K562 (cell line): ENCODE measurements around the gene RTP3. TPM values are rescaled to one million over a fixed set of nuclear protein-coding genes. Genes with fewer than 3 reads are reported as not detected.

ENCODE experiments used
- ATAC-seq: fragments of 200-7000 bp; cut with Tn5 transposase; 3 replicates; pipeline ENCODE4 v1.9.1; 2020; ENCODE audit warnings: moderate library complexity
- Bru-seq: library from RNA; stranded (reverse); fragments of 400-500 nt; gene quantifications from one replicate; lab custom pipeline; 2021; lab: Mats Ljungman, UMichigan
- BruChase-seq, 2 experiments: library from RNA; stranded (reverse); fragments of 400-500 nt; gene quantifications; one replicate each; lab custom pipeline; 2021; lab: Mats Ljungman, UMichigan
- BruUV-seq: library from RNA; stranded (reverse); fragments of 400-500 nt; replicated peaks from 2 replicates; lab custom pipeline; 2021; lab: Mats Ljungman, UMichigan
- CTCF ChIA-PET: fragments of 300-600 bp; formaldehyde crosslinking; extraction: SDS; loops from one replicate; lab custom pipeline; 2021; ENCODE audit warnings: low intra/inter-chr PET ratio; lab: Yijun Ruan, JAX
- POLR2A ChIA-PET: fragments of 300-600, 350-650 bp; sonication (Branson Sonifier 250); formaldehyde crosslinking; extraction: SDS; loops from one replicate; lab custom pipeline; 2021; ENCODE audit warnings: antibody characterized with exemption, inconsistent platforms; lab: Yijun Ruan, JAX
- DNase-seq, 4 experiments: peaks; one replicate each; pipeline versions ENCODE4 v3.0.0 to v3.0.0-alpha.2; 2011 to 2018; ENCODE audit warnings: low spot score in 3 of 4, mixed read lengths in 3 of 4; ENCODE audit errors: extremely low read depth in 1 of 4
- FAIRE-seq: peaks from 2 replicates; lab custom pipeline; 2011; peaks lifted over from hg19 to GRCh38; lab: Jason Lieb, UNC
- H2AFZ ChIP-seq: 2 replicates; pipeline ENCODE4 v1.6.0; 2011; ENCODE audit warnings: low read depth, low read length, control low read depth, inconsistent platforms
- H3K27ac ChIP-seq: fragments of 200-600 bp; 3 replicates; pipeline ENCODE4 v1.8.0; 2011; ENCODE audit warnings: low read depth, mild to moderate bottlenecking, control low read depth, inconsistent platforms, low read length, moderate library complexity, mixed read lengths; ENCODE audit errors: extremely low read depth
- H3K27me3 ChIP-seq, 2 experiments: fragments of 300-600 bp in 1 of 2; 2 replicates in 1 of 2; 3 replicates in 1 of 2; pipeline versions ENCODE4 v1.6.0 to v1.8.0; 2011; ENCODE audit warnings: inconsistent platforms in 2 of 2, low read length in 2 of 2, mild to moderate bottlenecking in 1 of 2, mixed read lengths in 1 of 2, moderate library complexity in 1 of 2; ENCODE audit not compliant: control insufficient read depth in 2 of 2, insufficient read depth in 2 of 2
- H3K36me3 ChIP-seq: fragments of 300-600 bp; 3 replicates; pipeline ENCODE4 v1.8.0; 2011; ENCODE audit warnings: mild to moderate bottlenecking, low read length, inconsistent platforms; ENCODE audit not compliant: control insufficient read depth, insufficient read depth
- H3K4me1 ChIP-seq, 2 experiments: fragments of 200-600 bp in 1 of 2; replicated peaks in 1 of 2; 2 replicates in 1 of 2; 3 replicates in 1 of 2; pipeline versions ENCODE4 v1.5.1 to v1.8.0; 2011; ENCODE audit warnings: inconsistent platforms in 2 of 2, low read length in 2 of 2, mild to moderate bottlenecking in 1 of 2, mixed read lengths in 1 of 2, moderate library complexity in 1 of 2; ENCODE audit not compliant: control insufficient read depth in 2 of 2, insufficient read depth in 2 of 2
- H3K4me2 ChIP-seq: 2 replicates; pipeline ENCODE4 v1.6.1; 2011; ENCODE audit warnings: low read length, control low read depth, inconsistent platforms, mixed read lengths; ENCODE audit not compliant: insufficient read depth
- H3K4me3 ChIP-seq: fragments of 200-600 bp; sonication (generic), shearing (Covaris generic); 2 replicates; pipeline ENCODE4 v1.5.1; 2016; ENCODE audit warnings: control low read depth, inconsistent platforms
- H3K79me2 ChIP-seq: fragments of 200-600 bp; 3 replicates; pipeline ENCODE4 v1.8.0; 2011; ENCODE audit warnings: low read length, inconsistent platforms; ENCODE audit not compliant: control insufficient read depth, insufficient read depth
- H3K9ac ChIP-seq, 2 experiments: 2 replicates each; pipeline versions ENCODE4 v1.6.0 to v1.6.1; 2011; ENCODE audit warnings: low read depth in 2 of 2, low read length in 2 of 2, control low read depth in 1 of 2, inconsistent platforms in 1 of 2, mild to moderate bottlenecking in 1 of 2, mixed read lengths in 1 of 2; ENCODE audit not compliant: insufficient read depth in 1 of 2
- H3K9me1 ChIP-seq: one replicate; pipeline ENCODE4 v1.6.0; 2011; ENCODE audit warnings: inconsistent platforms, mild to moderate bottlenecking, low read length, moderate library complexity; ENCODE audit not compliant: control insufficient read depth, insufficient read depth
- H3K9me3 ChIP-seq: replicated peaks from 2 replicates; pipeline ENCODE4 v1.5.1; 2011; ENCODE audit warnings: low read depth, low read length, inconsistent platforms; ENCODE audit not compliant: control insufficient read depth, insufficient read depth
- H4K20me1 ChIP-seq: replicated peaks from 2 replicates; pipeline ENCODE4 v1.6.1; 2011; ENCODE audit warnings: low read length, inconsistent platforms, mixed read lengths; ENCODE audit not compliant: control insufficient read depth, insufficient read depth
- ZNF184 ChIP-seq: sonication (generic); formaldehyde crosslinking; IDR thresholded peaks from 2 replicates; pipeline ENCODE4 v1.5.0; 2020; ENCODE audit warnings: missing genetic modification reagents
- WGBS: fragments of 100-300 bp; shearing (Covaris generic); methylation state at CpG from one replicate; pipeline ENCODE4 v1.1.6; 2016; ENCODE audit warnings: low coverage, mixed read lengths; ENCODE audit not compliant: insufficient coverage; ENCODE audit errors: missing lambda C conversion rate; 5-methylcytosine and 5-hydroxymethylcytosine counted together
- in situ Hi-C: fragments of 300-500 bp; cut with MboI; formaldehyde crosslinking; loops from 4 replicates; pipeline ENCODE4 v1.15.0; 2018; ENCODE audit warnings: inconsistent platforms, mixed read lengths
- intact Hi-C: fragments of 100-400 bp; cut with micrococcal nuclease; formaldehyde crosslinking; loops from 2 replicates; pipeline ENCODE4 v1.14.2; 2022
- long read RNA-seq, 3 experiments: library from polyadenylated mRNA in 2 of 3; library from RNA in 1 of 3; unstranded in 2 of 3; stranded (forward) in 1 of 3; transcript quantifications; one replicate each; pipeline ENCODE4 v2.0.0, GENCODE V29; 2019 to 2022
- polyA minus RNA-seq, 3 experiments: library from RNA; depleted of rRNA, polyadenylated mRNA; stranded (reverse); fragments of >200 nt; gene quantifications; 2 replicates each; pipeline ENCODE4 v1.2.3, GENCODE V29; 2011
- polyA plus RNA-seq, 8 experiments: library from polyadenylated mRNA; depleted of rRNA in 4 of 8; stranded (reverse) in 5 of 8; unstranded in 3 of 8; fragments of >200 nt; fragmentation: Nextera tagmentation in 2 of 8; fragmentation: Illumina TruSeq in 1 of 8; extraction: Ambion mirVana in 2 of 8; extraction: Trizol in 1 of 8; gene quantifications; 2 replicates each; pipeline versions ENCODE4 v1.2.1 to v1.2.3, GENCODE V29; 2011 to 2014; ENCODE audit warnings: inconsistent platforms in 1 of 8, missing spikeins in 1 of 8
- total RNA-seq, 7 experiments: library from RNA; depleted of rRNA in 6 of 7; stranded (reverse); fragments of >200 nt in 6 of 7; fragmentation: Illumina TruSeq in 2 of 7; extraction: Trizol in 2 of 7; gene quantifications; 2 replicates each; pipeline versions ENCODE4 v1.2.1 to v1.2.3, GENCODE V29; 2011 to 2021; ENCODE audit warnings: low replicate concordance in 1 of 7
- TF ChIP-seq, protein P1 (sequence below): sonication (generic); formaldehyde crosslinking; IDR thresholded peaks from 2 replicates; pipeline ENCODE4 v1.8.1; 2023; ENCODE audit warnings: mild to moderate bottlenecking, missing genetic modification reagents

RTP3 gene
- total RNA-seq (2011; cell fraction: chromatin; rRNA removed; ENCODE audit: low replicate concordance) = not detected in 2 replicates
- total RNA-seq (2011; cell fraction: nucleolus; rRNA removed) = not detected in 2 replicates
- total RNA-seq (2011; cell fraction: nucleoplasm; rRNA removed) = not detected in 2 replicates
- total RNA-seq (2014; rRNA removed) (not detected in 2 replicates), total RNA-seq (2014; rRNA removed; fragmentation: Illumina TruSeq; extraction: Trizol) (not detected in 2 replicates), total RNA-seq (2015; rRNA removed; fragmentation: Illumina TruSeq; extraction: Trizol) (not detected in 2 replicates), total RNA-seq (2021) (not detected in 2 replicates), polyA plus RNA-seq (2011; rRNA removed) (not detected in 2 replicates), polyA plus RNA-seq (2014; fragmentation: Illumina TruSeq; extraction: Trizol) (not detected in 2 replicates), polyA plus RNA-seq (2014; fragmentation: Nextera tagmentation; extraction: Ambion mirVana) (not detected), polyA plus RNA-seq (2014; rRNA removed) (not detected in 2 replicates), polyA minus RNA-seq (2011; rRNA and poly(A)+ RNA removed) (not detected in 2 replicates), Bru-seq, nascent RNA (percentile 15 among the genes with signal in this experiment), BruChase-seq, experiment 1, labeled RNA remaining after a 2-hour chase (not detected), BruChase-seq, experiment 2, labeled RNA remaining after a 6-hour chase (not detected)
- 0.04 TPM in 1 of 2 replicates, not detected in the other for polyA plus RNA-seq (2011; cell fraction: cytosol; rRNA removed)
- polyA plus RNA-seq (2011; cell fraction: nucleus; rRNA removed) = not detected in 2 replicates
- 0.08 TPM in 1 of 2 replicates, not detected in the other for polyA plus RNA-seq (2012)
- polyA minus RNA-seq (2011; cell fraction: cytosol; rRNA and poly(A)+ RNA removed) = not detected in 2 replicates
- not detected in 2 replicates for polyA minus RNA-seq (2011; cell fraction: nucleus; rRNA and poly(A)+ RNA removed)
- long read RNA-seq, experiment 1 = 0 reads
- long read RNA-seq, experiment 2 = 0 reads
- long read RNA-seq, experiment 3 = 0 reads

DNA sequence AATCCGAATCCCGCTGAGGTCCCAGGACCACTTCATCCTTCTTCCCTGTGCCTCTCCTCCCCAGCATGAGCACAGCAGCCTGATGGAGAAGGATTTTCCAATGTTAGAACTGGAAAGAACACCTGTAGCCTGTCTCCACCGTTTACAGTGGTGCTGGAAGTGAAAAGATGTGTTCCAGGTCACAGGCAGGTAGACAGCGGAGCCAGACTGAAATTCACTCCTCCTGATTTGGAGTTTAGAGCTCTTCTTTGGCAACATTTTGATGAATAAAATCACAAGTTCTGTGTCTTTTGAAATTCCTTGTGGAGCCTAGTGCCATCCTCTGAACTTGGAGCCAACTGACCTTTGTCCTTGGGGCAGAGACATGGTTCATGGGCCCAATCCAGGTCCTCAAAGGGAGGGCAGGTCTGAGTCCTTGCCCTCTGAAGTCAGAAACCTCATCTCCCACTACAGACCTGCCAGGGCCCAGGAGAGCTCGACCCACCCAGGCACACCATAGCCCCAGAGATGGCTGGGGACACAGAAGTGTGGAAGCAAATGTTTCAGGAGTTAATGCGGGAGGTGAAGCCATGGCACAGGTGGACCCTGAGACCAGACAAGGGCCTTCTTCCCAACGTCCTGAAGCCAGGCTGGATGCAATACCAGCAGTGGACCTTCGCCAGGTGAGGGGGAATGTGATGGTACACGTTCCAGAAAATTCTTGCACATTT is at the start of gene RTP3:
TSS of gene RTP3 (plus strand) at position 421 of the 710 bp plus-strand sequence. CDS start at position 508, 87 bp downstream.
- Histone ChIP-seq H3K9ac (peak within 1 kb of the TSS; percentile 17 to 75; a peak in 2 of 4 replicates), H3K36me3 (no peaks in the 10 kb centered on the region), H3K4me3 (no peak within 1 kb of the TSS), H3K4me2 (peak within 1 kb of the TSS; percentile 36; the same call in 1 of the 2 replicates), H3K79me2 (no peaks in the 10 kb centered on the region), H3K27me3 (no peaks in the 10 kb centered on the region), H3K4me1 (peaks cover 38 to 62% of the 10 kb centered on the region in 2 experiments; a peak in 4 of 5 replicates), H2AFZ (peak within 1 kb of the TSS; percentile 84), H4K20me1 (no peaks in the 10 kb centered on the region), H3K27ac (peak within 1 kb of the TSS; percentile 15; the same call in 1 of the 3 replicates), H3K9me3 (no peaks in the 10 kb centered on the region), H3K9me1 (no peaks in the 10 kb centered on the region)
- DNase-seq (no peak), FAIRE-seq (no peak), ATAC-seq (no peak)
- intact Hi-C loops = no loop called here
- in situ Hi-C loops = no loop called here
- POLR2A ChIA-PET = interaction anchor here (0.6 to 4.2 kb wide), 3 partner anchors 12 to 60 kb away, joined by 3 to 23 read pairs (median 3); no protein-coding TSS in a partner anchor
- no peak for TF ChIP-seq ZNF184 (CRISPR knock-in tag)
- TF ChIP-seq, protein P1, sequence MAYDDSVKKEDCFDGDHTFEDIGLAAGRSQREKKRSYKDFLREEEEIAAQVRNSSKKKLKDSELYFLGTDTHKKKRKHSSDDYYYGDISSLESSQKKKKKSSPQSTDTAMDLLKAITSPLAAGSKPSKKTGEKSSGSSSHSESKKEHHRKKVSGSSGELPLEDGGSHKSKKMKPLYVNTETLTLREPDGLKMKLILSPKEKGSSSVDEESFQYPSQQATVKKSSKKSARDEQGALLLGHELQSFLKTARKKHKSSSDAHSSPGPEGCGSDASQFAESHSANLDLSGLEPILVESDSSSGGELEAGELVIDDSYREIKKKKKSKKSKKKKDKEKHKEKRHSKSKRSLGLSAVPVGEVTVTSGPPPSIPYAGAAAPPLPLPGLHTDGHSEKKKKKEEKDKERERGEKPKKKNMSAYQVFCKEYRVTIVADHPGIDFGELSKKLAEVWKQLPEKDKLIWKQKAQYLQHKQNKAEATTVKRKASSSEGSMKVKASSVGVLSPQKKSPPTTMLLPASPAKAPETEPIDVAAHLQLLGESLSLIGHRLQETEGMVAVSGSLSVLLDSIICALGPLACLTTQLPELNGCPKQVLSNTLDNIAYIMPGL (CRISPR knock-in tag) = no peak
- BruUV-seq = no TSS peak
- WGBS = 53% methylated on average over 8 of the region's 9 CpGs
- CTCF ChIA-PET = interaction anchor here (0.9 to 2.8 kb wide), 2 partner anchors 9 to 60 kb away, joined by 4 to 31 read pairs; no protein-coding TSS in a partner anchor
